Neutrophil (primary cell): ENCODE data around the gene IGDCC3.
A peak's percentile ranks its signal among the peaks of the same experiment; 100 is the strongest.

Experiments used
- H3K27ac ChIP-seq: fragments of 200-600 bp; sonication (generic); 2 replicates; pipeline ENCODE4 v1.5.1; 2016; ENCODE audit warnings: mild to moderate bottlenecking, moderate library complexity
- H3K27me3 ChIP-seq: fragments of 200-600 bp; sonication (generic); 2 replicates; pipeline ENCODE4 v1.6.0; 2016; ENCODE audit warnings: mild to moderate bottlenecking
- H3K36me3 ChIP-seq: fragments of 200-600 bp; sonication (generic); 2 replicates; pipeline ENCODE4 v1.5.1; 2017
- H3K4me1 ChIP-seq, 2 experiments: fragments of 200-600 bp in 1 of 2; sonication (generic) in 1 of 2; 1 replicate in 1 of 2; 2 replicates in 1 of 2; pipeline versions ENCODE4 v1.5.1 to v1.6.1; 2013 to 2016; ENCODE audit warnings: low read depth in 1 of 2, low read length in 1 of 2, mild to moderate bottlenecking in 1 of 2, moderate library complexity in 1 of 2; ENCODE audit not compliant: control insufficient read depth in 1 of 2, insufficient read depth in 1 of 2
- H3K4me3 ChIP-seq, 2 experiments: fragments of 200-600 bp in 1 of 2; sonication (generic) in 1 of 2; 1 replicate in 1 of 2; 2 replicates in 1 of 2; pipeline ENCODE4 v1.5.1; 2013 to 2016; ENCODE audit warnings: low read depth in 1 of 2, low read length in 1 of 2, mild to moderate bottlenecking in 1 of 2, moderate library complexity in 1 of 2
- H3K9me3 ChIP-seq: fragments of 200-600 bp; sonication (generic); 2 replicates; pipeline ENCODE4 v1.5.1; 2016
- TF ChIP-seq, protein P1 (sequence below): fragments of 200-600 bp; sonication (generic); IDR thresholded peaks from 2 replicates; pipeline ENCODE4 v1.5.1; 2016; ENCODE audit warnings: antibody characterized with exemption

The IGDCC3 gene

DNA sequence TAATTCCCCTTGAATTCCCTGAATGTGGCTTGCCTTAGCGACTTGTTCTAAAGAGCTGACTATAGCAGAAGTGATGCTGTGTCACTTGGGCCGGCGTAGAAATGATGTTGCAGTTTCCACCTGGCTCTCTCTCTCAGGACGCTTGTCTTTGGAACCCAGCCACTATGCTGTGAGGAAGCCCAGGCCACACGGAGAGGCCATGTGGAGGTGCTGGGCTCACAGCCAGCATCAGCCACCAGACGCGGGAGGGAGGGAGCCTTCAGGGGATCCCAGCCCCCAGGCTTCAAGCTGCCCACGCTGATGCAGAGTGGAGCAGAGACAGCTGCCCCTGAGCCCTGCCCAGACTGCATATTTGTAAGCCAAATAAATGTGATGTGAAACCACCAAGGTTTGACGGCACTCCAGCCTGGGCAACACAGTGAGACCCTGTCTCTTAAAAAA lies 54.7 kb downstream of the IGDCC3 start:
- H3K27me3 ChIP-seq, result peaks cover 66% of the 10 kb centered on the region
- H3K4me1 ChIP-seq, result peaks cover 3 to 6% of the 10 kb centered on the region in 2 experiments
- H3K9me3 ChIP-seq, result no peaks in the 10 kb centered on the region
- no peak overlapping the region for H3K27ac ChIP-seq
- no peak overlapping the region for H3K4me3 ChIP-seq
- TF ChIP-seq, protein P1, sequence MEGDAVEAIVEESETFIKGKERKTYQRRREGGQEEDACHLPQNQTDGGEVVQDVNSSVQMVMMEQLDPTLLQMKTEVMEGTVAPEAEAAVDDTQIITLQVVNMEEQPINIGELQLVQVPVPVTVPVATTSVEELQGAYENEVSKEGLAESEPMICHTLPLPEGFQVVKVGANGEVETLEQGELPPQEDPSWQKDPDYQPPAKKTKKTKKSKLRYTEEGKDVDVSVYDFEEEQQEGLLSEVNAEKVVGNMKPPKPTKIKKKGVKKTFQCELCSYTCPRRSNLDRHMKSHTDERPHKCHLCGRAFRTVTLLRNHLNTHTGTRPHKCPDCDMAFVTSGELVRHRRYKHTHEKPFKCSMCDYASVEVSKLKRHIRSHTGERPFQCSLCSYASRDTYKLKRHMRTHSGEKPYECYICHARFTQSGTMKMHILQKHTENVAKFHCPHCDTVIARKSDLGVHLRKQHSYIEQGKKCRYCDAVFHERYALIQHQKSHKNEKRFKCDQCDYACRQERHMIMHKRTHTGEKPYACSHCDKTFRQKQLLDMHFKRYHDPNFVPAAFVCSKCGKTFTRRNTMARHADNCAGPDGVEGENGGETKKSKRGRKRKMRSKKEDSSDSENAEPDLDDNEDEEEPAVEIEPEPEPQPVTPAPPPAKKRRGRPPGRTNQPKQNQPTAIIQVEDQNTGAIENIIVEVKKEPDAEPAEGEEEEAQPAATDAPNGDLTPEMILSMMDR, result no peak
- H3K36me3 ChIP-seq, result no peaks in the 10 kb centered on the region

DNA sequence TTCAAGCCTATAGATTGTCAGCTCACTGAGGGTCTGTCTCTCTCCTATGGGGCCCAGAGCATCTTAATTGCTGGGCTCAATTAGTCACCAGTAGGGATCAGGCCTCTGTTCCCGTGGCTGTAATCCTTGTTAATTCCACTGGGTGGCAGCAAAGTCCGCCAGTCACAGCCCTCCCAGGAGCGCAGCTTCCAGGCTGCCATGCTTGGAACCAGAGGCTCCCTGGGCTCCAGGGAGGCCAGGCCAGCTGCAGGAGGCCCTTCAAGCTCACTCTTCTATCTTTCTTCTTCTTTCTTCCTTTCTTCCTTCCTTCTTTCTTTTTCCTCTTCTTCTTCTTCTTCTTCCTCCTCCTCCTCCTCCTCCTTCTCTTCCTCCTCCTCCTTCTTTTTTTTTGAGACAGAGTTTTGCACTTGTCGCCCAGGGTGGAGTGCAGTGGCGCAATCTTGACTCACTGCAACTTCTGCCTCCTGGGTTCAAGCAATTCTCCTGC lies 58.9 kb downstream of the IGDCC3 start:
- no peaks in the 10 kb centered on the region for H3K36me3 ChIP-seq
- TF ChIP-seq, protein P1, result peak; percentile 80
- H3K27me3 ChIP-seq, result peaks cover 39% of the 10 kb centered on the region
- peaks cover 3 to 6% of the 10 kb centered on the region in 2 experiments for H3K4me1 ChIP-seq
- no peaks in the 10 kb centered on the region for H3K9me3 ChIP-seq
- H3K27ac ChIP-seq, result no peak overlapping the region
- H3K4me3 ChIP-seq, result no peak overlapping the region

DNA sequence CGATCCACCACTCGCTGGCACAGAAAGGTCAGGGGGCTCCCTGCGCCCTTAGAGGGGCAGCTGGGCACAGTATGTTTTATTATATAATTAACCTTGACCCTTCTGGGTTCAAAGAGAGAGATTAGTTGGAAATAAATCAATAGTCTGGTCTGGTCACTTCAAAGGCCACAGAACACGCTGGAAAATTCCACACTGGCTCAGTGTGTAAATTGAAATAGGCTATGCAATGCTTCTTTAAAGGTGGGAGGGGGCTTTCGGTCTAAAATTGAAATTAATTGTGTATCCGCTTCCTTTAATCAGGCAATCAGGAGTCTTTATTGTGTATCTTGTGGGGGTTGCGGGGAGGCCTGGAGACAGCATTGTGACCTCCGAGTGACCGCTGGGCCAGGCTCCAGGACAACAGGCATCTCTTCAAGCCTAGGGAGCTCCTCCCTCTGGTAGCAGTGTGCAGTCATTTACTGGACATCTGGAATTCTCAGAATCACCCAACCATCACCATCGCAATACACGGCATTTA lies 65.3 kb downstream of the IGDCC3 start:
- Histone ChIP-seq H3K36me3 (no peaks in the 10 kb centered on the region), H3K9me3 (no peaks in the 10 kb centered on the region), H3K4me1 (peaks cover 7 to 9% of the 10 kb centered on the region in 2 experiments), H3K27ac (no peak overlapping the region), H3K4me3 (no peak overlapping the region), H3K27me3 (peaks cover 17% of the 10 kb centered on the region)
- TF ChIP-seq, protein P1, result no peak

DNA sequence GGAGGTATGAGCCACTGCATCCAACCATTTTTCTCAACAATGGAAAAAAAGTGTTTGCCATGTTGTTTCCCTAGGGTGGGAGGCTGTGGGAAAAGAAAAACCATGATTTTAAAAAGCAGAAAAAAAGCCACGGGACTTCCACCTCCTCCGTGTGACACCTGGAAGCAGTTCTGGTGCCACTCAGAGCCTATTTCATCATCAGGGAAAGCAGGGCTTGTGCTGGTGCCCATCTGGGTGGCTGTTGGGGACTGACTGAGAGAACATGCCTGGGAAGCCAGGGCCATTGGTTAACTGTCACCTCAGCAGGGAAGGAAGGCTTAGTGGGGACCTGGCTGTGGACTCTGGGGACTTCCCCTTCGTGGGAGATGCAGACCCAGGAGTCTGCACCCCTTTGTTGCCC lies 66.0 kb downstream of the IGDCC3 start:
- no peak overlapping the region for H3K27ac ChIP-seq
- peaks cover 7 to 9% of the 10 kb centered on the region in 2 experiments for H3K4me1 ChIP-seq
- no peaks in the 10 kb centered on the region for H3K36me3 ChIP-seq
- no peak overlapping the region for H3K4me3 ChIP-seq
- peaks cover 17% of the 10 kb centered on the region for H3K27me3 ChIP-seq
- TF ChIP-seq, protein P1, result no peak
- no peaks in the 10 kb centered on the region for H3K9me3 ChIP-seq

DNA sequence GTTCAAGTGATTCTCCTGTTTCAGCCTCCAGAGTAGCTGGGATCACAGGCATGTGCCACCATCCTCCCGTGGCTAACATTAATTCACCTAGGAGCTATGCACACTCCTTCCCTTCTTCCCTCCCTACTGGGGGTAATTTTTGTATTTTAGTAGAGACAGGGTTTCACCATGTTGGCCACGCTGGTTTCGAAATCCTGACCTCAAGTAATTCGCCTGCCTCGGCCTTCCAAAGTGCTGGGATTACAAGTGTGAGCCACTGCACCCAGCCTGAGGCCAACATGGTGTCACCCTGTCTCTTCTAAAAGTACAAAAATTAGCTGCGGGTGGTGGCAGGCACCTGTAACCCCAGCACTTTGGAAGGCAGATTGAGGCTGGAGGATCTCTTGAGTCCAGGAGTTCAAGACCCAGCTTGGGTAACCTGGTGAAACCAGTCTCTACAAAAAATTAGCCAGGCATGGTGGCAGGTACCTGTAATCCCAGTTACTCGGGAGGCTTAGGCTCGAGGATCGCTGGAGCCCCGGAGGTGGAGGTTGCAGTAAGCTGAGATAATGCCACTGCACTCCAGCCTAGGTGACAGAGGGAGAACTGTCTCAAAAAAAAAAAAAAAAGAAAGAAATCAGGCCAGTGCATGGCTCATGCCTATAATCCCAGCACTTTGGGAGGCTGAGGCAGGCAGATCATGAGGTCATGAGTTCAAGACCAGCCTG lies 67.2 kb downstream of the IGDCC3 start:
- no peak overlapping the region for H3K4me3 ChIP-seq
- no peaks in the 10 kb centered on the region for H3K9me3 ChIP-seq
- H3K36me3 ChIP-seq, result no peaks in the 10 kb centered on the region
- TF ChIP-seq, protein P1, result no peak
- H3K27me3 ChIP-seq, result peaks cover 17% of the 10 kb centered on the region
- no peak overlapping the region for H3K27ac ChIP-seq
- H3K4me1 ChIP-seq, result peaks cover 9 to 14% of the 10 kb centered on the region in 2 experiments
